CD4-positive, alpha-beta T cell treated with Interleukin-12 subunit alpha and Interleukin-12 subunit beta, for 1 hour (primary cell): ENCODE measurements around the gene WDR1.

Experiments
- DNase-seq: peaks from one replicate; pipeline ENCODE4 v3.0.0-alpha.2; 2020

The WDR1 gene

DNA sequence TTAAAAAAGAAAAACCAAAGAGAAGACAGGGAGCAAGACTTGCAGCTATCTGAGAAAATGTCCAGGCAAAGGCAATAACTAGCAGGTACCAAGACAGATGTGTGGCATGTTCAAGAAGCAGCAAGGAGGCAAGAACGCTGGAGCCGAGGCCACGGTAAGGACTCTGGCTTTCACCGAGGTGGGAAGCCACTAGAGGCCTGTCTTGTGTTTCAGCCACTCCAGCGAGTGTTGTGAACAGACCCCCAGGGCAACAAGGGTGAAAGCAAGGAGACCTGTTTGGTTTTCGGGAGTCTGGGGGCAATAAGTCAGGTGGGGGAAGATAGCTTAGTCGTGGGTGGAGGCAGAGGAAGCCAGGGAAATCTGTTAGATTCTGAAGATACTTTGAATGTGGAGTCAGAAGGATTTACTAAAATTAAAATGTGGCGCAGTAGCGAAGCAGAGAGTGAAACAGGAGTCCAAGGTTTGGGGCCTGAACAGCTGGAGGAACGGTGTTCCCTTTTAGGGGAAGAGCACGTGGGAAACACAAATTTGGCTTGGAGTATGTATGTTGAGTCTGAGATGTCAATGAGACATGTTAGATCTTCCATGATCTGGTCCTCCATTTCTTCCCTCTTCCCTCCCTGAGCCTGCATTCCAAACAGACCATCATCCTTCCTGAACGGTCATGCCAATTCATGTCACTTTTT, 3.1 kb downstream of the WDR1 start:
- DNase-seq: no peak

DNA sequence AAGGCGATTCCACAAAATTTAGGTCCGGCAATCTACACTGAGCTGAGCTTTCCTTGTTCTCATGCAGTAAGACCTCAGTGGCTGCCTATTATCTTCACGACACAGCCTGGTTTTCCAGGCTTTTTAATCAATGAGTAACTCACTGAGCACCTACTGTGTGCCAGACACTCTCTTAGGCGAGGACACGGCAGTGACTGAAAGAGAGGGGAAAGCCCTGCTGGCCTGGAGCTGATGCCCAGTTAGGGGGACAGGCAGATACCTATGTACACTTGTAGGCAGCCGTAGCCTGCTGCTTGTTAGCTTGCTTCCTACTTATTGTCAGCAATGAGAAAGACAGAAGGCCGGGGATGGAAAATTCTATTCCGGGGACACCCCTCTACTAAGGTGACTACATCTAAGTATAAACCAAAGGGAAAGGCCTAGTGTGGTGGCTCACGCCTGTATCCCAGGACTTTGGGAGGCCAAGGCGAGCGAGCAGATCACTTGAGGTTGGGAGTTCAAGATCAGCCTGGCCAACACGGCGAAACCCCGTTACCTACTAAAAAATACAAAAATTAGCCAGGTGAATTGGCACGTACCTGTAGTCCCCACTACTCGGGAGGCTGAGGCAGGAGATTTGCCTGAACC, 3.8 kb downstream of the WDR1 start:
- DNase-seq: no peak

DNA sequence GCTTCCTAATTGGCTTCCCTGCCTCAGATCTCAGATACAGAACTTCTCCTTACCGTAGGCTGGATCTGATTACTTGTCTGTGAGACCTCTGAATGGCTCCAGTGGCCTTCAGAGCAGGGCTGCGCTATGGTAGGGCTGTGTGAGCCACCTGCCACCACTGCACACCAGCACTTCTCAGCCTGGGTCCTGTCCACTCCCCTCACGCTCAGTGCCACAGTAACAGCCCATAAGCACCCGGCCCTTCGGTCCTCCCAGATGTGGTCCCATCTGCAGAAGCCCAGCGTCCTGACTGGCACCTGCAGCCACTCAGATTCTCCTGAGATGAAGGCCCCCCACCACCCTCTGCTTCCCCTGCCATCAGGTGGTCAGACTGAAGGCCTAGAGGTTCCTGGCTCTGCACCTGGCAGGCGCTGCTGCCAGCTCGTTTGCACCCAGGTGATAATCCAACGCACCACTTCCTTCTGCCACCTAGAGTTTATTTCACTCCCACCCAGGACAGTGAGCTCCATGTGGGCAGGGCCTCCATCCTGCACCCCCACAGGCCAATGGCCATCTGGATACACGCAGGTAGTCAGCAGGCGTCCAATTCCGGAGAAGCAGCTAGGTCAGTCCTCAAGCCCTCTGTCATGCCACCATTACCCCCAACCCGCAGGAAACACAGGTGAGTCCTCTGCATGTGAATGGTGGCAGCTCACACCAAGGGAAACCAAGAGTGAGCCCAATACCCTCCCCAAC, 5.4 kb downstream of the WDR1 start:
- DNase-seq: no peak

DNA sequence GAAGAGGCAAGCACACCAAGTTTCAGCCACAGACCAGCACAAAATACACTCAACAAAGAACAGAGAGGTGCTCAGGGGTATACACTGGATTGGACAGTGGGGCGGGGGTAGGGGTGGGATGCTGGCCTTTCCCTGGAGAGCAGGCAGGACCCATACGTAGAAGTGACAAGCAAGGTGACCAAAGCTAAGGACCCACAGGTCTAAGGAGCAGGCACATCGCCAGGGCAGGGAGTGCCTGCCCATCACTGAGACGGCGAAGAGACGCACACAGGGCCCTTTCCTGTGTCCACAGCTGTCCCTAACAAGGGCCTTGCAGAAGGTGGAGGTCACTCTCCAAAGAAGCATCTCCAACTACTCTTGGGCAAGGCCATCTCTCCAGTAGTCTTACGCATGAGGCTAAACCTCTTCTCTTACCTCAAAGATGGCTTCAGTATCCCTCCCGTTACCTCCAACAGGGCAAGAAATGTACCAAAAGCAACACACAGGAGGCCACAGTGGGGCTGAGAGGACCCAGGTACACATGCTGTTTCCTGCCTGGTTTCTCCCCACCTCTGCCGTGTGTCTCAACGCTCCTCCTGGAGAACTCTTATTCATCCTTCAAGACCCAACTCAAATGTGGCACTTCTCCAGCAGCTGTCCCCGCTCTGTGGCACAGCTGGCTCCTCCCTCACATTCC, 6.5 kb downstream of the WDR1 start:
- DNase-seq: no peak

GRCh38 chr4:10108818-10109783, 7.5 kb downstream of the WDR1 start:
- peak; percentile 56 for DNase-seq

DNA sequence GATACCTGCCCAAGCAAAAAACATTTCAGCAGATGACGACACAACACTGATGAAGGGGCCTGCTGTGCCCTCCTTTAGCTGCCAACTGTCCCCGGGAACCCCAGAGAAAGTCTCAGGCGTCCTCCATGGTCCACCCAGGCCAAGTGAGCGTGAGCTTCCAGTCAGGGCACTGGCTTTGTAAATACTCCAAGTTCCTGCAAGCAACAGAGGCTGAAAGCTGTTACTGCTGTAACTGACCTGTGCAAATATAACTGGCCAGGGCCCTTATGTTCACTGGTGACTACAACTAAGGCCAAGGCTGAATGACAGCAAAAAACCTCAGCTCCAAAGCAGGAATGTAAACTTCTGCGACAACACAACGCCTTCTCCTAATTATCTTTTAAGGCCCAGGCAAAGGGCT, 8.2 kb downstream of the WDR1 start:
- no peak for DNase-seq

DNA sequence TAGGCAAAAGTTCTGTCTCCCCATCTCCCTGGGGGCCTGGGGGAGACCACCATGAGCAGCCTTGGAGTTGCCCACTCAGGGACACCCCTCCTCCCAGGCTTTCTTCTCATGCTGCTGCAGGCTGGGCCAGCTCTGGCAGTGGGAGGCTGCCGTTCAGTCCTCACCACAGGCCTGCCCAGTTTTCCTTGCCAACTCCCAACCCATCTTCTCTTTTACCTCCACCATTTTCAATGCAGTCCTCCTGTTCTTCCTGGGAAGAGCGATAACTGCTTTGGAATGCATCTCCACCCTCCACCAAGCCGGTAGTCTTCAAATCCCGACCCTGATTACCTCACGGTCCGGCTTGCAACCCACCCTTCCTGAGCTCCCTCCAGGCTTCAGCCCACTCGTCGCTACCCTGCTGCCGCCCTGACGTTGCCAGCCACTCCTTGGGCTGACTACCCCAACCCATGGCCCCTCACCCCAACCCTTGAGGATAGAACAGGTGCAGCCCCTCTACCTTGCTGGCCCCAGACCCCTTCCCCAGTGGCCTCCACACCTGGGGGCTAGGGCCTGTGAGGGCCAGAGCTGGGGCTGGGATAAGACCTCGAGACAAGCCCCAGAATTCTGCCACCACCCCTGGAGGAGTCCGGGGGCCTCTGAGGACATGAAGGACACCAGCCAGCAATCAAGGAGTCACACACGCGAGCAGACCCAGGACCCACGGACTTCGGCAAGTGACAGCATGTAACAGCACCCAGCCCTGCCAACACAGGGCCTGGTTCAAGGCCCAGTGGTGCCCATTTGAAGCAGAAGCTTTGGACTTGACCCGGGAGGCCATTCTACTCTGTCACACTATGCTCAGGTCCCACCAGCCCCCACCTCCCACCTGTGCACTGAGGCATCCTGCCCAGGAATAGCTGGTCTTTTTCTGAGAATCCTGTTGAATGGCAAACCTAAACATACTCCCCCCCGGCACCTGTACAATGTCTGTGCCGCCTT, 9.2 kb downstream of the WDR1 start:
- no peak for DNase-seq

- peak; percentile 59 for DNase-seq
Observed at GRCh38 chr4:10106421-10107039, 10.1 kb downstream of the WDR1 start.

DNA sequence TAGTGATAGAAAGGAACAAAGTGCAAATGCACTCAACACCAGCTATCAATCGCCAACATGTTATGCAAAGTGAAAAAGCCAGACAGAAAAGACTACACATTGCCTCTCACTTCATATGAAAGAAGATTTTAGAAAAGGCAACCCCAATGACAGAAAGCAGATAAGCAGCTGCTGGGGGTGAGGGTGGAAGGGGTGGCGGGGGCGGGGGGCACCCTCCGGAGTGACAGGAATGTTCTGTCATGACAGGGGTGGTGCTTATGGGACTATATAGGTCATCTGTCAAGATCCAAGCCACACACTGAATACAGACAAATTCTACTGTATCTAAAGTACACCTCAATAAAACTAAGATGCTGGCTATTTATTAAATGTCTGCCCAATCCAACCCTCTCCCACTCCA, 10.7 kb downstream of the WDR1 start:
- DNase-seq: no peak

GRCh38 chr4:10105421-10105820, 11.2 kb downstream of the WDR1 start:
- DNase-seq: no peak

DNA sequence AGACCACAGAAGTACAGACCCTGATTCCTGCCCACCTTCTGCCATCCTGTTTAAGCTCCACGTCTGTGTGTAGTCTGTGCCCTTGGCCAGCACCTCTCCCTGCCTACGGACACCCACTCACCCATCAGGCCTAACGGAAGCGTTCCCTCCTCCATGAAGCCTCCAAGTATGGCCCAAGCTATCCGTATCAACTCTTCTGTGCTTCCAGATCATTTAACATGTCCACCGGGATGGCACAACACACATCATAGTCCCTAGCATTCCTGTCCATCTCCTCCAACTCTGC, 11.7 kb downstream of the WDR1 start:
- DNase-seq: no peak

- DNase-seq: no peak
Observed at GRCh38 chr4:10104211-10104990, 12.2 kb downstream of the WDR1 start.

DNA sequence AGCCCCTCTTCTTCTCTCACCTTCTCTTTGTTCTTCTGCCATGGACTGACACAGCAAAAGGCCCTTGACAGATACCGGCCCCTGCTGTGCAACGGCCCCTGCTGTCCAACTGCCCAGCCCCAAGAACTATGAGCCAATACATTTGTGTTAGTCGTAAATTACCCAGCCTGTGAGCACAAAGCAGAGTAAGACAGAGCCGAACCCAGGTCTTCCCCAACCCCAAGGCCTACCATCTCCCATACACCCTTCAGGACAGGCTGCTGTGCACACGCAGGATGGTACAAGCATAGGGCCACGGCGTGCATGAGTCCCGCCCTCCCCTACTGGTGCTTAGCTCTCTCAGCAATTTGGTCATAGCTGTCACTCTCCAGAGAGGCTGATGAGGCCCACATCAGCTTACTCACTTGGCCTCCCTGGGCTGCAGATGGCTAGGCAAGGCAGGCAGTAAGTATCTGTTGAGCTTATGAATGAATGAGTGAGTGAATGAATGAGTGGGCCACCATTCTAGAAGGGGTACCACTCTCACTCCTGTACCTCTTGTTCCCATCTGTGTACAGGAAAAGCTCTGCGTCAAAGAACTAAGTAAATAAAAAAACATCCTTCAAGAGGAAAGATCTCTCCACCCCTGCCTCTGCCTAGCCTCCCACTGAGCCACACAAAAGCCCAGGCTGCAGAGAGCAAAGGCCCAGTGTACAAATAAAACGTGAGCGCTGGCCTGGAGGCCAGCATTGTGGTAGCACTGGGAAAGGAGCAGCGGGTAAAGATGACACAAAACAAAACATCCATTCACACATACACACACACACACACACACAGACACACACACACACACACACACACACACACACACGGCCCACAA, 13.9 kb downstream of the WDR1 start:
- no peak for DNase-seq

GRCh38 chr4:10101671-10102473, 14.7 kb downstream of the WDR1 start:
- DNase-seq: no peak

GRCh38 chr4:10100734-10101216, 15.8 kb downstream of the WDR1 start:
- DNase-seq: no peak

DNA sequence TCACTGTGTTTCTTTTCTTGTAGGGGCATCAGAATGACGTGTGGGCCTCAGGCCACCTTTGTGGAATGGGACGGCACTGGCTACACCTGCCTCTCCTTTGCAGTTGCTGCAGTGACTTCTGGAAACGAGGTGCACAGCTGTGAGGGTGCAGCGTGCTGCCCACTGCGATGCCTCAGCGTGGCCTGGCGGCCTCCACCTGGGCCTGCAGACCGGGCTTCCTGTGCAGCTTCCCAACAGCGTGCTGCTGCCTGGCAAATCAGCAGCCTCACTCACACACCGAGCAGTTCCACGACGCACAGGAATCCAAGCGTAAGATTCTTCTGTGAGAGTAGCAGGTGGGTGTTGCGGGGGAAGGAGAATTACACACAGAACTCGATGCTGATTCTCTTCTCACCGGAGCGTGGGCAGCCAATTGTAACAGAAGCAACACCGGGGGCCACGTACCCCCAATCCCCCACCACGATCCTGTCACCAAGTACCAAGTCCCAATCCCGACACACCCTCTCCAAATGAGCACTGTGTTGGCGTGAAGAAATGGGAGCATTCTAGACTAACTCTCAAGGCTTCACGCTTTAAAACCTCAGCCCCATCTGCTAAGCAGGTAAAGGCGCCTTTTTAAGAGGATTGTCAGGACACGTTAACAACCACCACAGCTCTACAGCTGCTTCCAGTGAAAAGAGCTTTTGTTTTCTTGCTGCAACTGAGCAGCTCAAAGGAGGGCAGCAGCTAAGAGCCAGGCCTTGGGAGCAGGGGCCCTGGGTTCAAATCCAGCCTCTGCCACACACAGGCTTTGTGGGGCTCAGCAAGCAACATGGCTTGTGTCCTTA, 16.9 kb downstream of the WDR1 start:
- DNase-seq: no peak

GRCh38 chr4:10098780-10099160, 17.8 kb downstream of the WDR1 start:
- no peak for DNase-seq
